ENCODE data around the gene CLPTM1L. TPM values are rescaled to one million over a fixed set of nuclear protein-coding genes. Genes with fewer than 3 reads are reported as not detected.

CLPTM1L gene
- total and polyA plus RNA-seq, 9 of the 15 experiments (the other 6 are each of a cell fraction or from before 2014, with no cell fraction given): 3.5 to 217 (median 177) TPM

DNA sequence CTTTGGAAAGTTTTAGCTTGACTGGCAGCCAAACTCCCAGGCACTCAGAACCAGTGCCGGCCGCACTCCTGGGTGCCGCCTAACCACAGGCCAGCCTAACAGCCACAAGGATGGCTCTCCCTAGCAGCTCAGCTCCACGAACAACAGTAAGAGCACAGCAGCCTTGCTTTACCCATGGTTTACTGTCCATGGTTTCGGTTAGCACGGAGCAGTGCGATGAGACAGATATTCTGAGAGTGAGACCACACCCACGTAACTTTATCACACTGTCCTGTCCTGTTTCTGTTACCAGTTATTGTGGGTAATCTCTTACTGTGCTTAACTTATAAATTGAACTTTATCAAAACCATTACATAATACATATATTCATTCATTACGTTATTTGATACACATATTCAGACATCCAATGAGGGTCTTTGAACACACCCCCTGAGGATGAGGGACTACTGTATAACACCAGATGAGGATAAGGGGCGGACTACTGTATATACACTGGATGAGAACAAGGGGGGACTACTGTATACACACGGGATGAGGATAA is 12.4 kb downstream of the CLPTM1L start (continued):
- TF ChIP-seq DNMT1 (IDR thresholded peaks at IDR 0.05) (no peak), ZFP36 (IDR thresholded peaks at IDR 0.05; ENCODE audit: low read depth, low read length, partially characterized antibody) (no peak), ZNF766 (CRISPR knock-in tag; conservative IDR thresholded peaks at IDR 0.05) (no peak), BRD4 (IDR thresholded peaks at IDR 0.05) (no peak), ZFPM2 (CRISPR knock-in tag; IDR thresholded peaks at IDR 0.05) (no peak), CGGBP1 (CRISPR knock-in tag; IDR thresholded peaks at IDR 0.05) (no peak), WHSC1 (IDR thresholded peaks at IDR 0.05; ENCODE audit: low read length) (no peak)
- TF ChIP-seq, protein P1, sequence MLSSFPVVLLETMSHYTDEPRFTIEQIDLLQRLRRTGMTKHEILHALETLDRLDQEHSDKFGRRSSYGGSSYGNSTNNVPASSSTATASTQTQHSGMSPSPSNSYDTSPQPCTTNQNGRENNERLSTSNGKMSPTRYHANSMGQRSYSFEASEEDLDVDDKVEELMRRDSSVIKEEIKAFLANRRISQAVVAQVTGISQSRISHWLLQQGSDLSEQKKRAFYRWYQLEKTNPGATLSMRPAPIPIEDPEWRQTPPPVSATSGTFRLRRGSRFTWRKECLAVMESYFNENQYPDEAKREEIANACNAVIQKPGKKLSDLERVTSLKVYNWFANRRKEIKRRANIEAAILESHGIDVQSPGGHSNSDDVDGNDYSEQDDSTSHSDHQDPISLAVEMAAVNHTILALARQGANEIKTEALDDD (IDR thresholded peaks at IDR 0.05): peak; percentile 69
- TF ChIP-seq, protein P2, sequence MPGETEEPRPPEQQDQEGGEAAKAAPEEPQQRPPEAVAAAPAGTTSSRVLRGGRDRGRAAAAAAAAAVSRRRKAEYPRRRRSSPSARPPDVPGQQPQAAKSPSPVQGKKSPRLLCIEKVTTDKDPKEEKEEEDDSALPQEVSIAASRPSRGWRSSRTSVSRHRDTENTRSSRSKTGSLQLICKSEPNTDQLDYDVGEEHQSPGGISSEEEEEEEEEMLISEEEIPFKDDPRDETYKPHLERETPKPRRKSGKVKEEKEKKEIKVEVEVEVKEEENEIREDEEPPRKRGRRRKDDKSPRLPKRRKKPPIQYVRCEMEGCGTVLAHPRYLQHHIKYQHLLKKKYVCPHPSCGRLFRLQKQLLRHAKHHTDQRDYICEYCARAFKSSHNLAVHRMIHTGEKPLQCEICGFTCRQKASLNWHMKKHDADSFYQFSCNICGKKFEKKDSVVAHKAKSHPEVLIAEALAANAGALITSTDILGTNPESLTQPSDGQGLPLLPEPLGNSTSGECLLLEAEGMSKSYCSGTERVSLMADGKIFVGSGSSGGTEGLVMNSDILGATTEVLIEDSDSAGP (CRISPR knock-in tag; IDR thresholded peaks at IDR 0.05): no peak

Data from K562 (cell line).